GM12874 (cell line): Measurements from ENCODE around the gene REX1BD.

Experiments used
- CTCF ChIP-seq: IDR thresholded peaks from 2 replicates; pipeline ENCODE4 v1.5.1; 2011; ENCODE audit warnings: low read depth, mild to moderate bottlenecking, control low read depth, low read length, moderate library complexity; ENCODE audit not compliant: insufficient read depth

The REX1BD gene

GRCh38 chr19:18594096-18594823, 5.7 kb downstream of the REX1BD start:
- TF ChIP-seq CTCF: peak; percentile 85

GRCh38 chr19:18594824-18595373, 6.3 kb downstream of the REX1BD start:
- no peak for TF ChIP-seq CTCF

- no peak for TF ChIP-seq CTCF
These were observed 6.9 kb downstream of the REX1BD start for GRCh38 chr19:18595475-18595874.

- no peak for TF ChIP-seq CTCF
These were observed 8.2 kb downstream of the REX1BD start for GRCh38 chr19:18596752-18597157.

GRCh38 chr19:18597809-18598660, 9.4 kb downstream of the REX1BD start:
- TF ChIP-seq CTCF: no peak

DNA sequence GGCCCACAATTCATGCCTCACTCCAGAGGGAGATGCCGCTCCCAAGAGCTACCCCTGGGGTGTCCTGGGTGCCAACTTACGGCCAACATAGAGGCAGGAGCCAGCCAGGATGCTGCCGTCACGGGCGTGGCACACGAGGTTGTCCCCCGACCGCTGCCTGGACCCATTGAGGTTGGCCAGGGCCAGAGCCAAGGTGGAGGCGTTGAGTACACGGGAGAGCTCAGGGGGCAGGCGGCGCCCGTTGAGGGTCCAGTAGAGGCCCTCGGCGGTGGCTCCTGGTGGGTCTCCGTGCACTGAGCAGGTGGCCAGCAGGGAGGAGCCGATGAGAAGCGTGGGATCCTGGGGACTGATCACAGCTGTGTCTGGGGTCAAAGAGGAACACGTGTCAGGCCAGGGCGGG, 10.9 kb downstream of the REX1BD start:
- no peak for TF ChIP-seq CTCF

DNA sequence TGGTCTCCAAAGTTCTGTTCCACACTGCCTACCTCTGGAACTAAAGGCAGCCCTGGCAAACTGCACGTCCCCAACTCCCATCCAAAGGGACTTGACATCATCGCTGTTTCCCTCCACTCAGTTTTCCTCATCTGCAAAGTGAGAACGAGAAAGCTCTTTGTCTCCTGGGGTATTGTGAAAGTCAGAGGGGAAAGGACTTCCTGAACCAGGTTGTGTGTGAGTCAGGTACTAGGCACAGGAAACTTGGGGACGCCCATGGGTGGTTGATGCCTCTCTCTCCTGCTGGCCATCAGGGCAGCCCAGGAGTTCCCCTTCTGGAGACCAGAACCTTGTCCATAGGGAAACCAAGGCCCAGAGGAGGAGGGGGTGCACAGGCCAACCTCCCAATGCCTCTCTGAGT, 13.3 kb downstream of the REX1BD start:
- TF ChIP-seq CTCF: no peak
